Trophoblast cell (in vitro differentiated cells and primary cell): ENCODE results near the gene CACNA2D3.

Experiments used
- DNase-seq, 2 donors: peaks; one replicate each; pipeline ENCODE4 v3.0.0-alpha.2; 2016
- H2AFZ ChIP-seq: 2 replicates; pipeline ENCODE4 v1.6.1; 2013; ENCODE audit warnings: low read length, moderate library complexity, mild to moderate bottlenecking; ENCODE audit not compliant: insufficient read depth, poor library complexity
- H2AK5ac ChIP-seq: 2 replicates; pipeline ENCODE4 v1.6.1; 2013; ENCODE audit warnings: mild to moderate bottlenecking, low read length
- H2BK120ac ChIP-seq: 2 replicates; pipeline ENCODE4 v1.6.1; 2013; ENCODE audit warnings: low read length, mild to moderate bottlenecking, moderate library complexity; ENCODE audit not compliant: insufficient read depth, poor library complexity
- H2BK12ac ChIP-seq: 2 replicates; pipeline ENCODE4 v1.6.1; 2013; ENCODE audit warnings: mild to moderate bottlenecking, low read length, moderate library complexity
- H2BK5ac ChIP-seq: 2 replicates; pipeline ENCODE4 v1.6.1; 2013; ENCODE audit warnings: low read length, low read depth, moderate library complexity, mild to moderate bottlenecking; ENCODE audit not compliant: poor library complexity
- H3K14ac ChIP-seq: 2 replicates; pipeline ENCODE4 v1.6.1; 2013; ENCODE audit warnings: mild to moderate bottlenecking, low read length
- H3K18ac ChIP-seq: 2 replicates; pipeline ENCODE4 v1.6.1; 2013; ENCODE audit warnings: mild to moderate bottlenecking, low read length
- H3K23ac ChIP-seq: 2 replicates; pipeline ENCODE4 v1.6.1; 2013; ENCODE audit warnings: low read length
- H3K27ac ChIP-seq: 2 replicates; pipeline ENCODE4 v1.5.1; 2013; ENCODE audit warnings: low read depth, mild to moderate bottlenecking, inconsistent platforms, low read length, moderate library complexity
- H3K27me3 ChIP-seq: 2 replicates; pipeline ENCODE4 v1.6.1; 2013; ENCODE audit warnings: inconsistent platforms, mild to moderate bottlenecking, low read length, moderate library complexity; ENCODE audit not compliant: insufficient read depth
- H3K36me3 ChIP-seq, 2 experiments: 1 replicate in 1 of 2; 2 replicates in 1 of 2; pipeline ENCODE4 v1.6.1; 2013; ENCODE audit warnings: low read length in 2 of 2, mild to moderate bottlenecking in 2 of 2, moderate library complexity in 1 of 2; ENCODE audit not compliant: insufficient read depth in 2 of 2, control insufficient read depth in 1 of 2
- H3K4ac ChIP-seq: 2 replicates; pipeline ENCODE4 v1.6.1; 2013; ENCODE audit warnings: low read depth, mild to moderate bottlenecking, low read length, moderate library complexity
- H3K4me1 ChIP-seq, 2 experiments: 1 replicate in 1 of 2; 2 replicates in 1 of 2; pipeline ENCODE4 v1.6.1; 2013; ENCODE audit warnings: low read length in 2 of 2, mild to moderate bottlenecking in 2 of 2, moderate library complexity in 1 of 2; ENCODE audit not compliant: insufficient read depth in 2 of 2, control insufficient read depth in 1 of 2
- H3K4me2 ChIP-seq: 2 replicates; pipeline ENCODE4 v1.6.1; 2013; ENCODE audit warnings: inconsistent platforms, mild to moderate bottlenecking, low read length, moderate library complexity
- H3K4me3 ChIP-seq: 2 replicates; pipeline ENCODE4 v1.5.1; 2013; ENCODE audit warnings: mild to moderate bottlenecking, low read depth, low read length, inconsistent platforms
- H3K79me1 ChIP-seq: one replicate; pipeline ENCODE4 v1.6.1; 2013; ENCODE audit warnings: low read length
- H3K79me2 ChIP-seq: 2 replicates; pipeline ENCODE4 v1.6.1; 2013; ENCODE audit warnings: low read length, mild to moderate bottlenecking; ENCODE audit not compliant: control insufficient read depth, insufficient read depth, poor library complexity
- H3K9ac ChIP-seq: 2 replicates; pipeline ENCODE4 v1.6.1; 2013; ENCODE audit warnings: mild to moderate bottlenecking, low read length
- H3K9me3 ChIP-seq: 2 replicates; pipeline ENCODE4 v1.6.1; 2013; ENCODE audit warnings: low read depth, mild to moderate bottlenecking, control low read depth, inconsistent platforms, low read length; ENCODE audit not compliant: insufficient read depth
- H4K12ac ChIP-seq: 2 replicates; pipeline ENCODE4 v1.6.1; 2013; ENCODE audit warnings: low read depth, mild to moderate bottlenecking, low read length, moderate library complexity
- H4K8ac ChIP-seq: 2 replicates; pipeline ENCODE4 v1.6.1; 2013; ENCODE audit warnings: low read depth, mild to moderate bottlenecking, low read length, moderate library complexity
- H4K91ac ChIP-seq: one replicate; pipeline ENCODE4 v1.6.1; 2013; ENCODE audit warnings: low read depth, mild to moderate bottlenecking, low read length, moderate library complexity
- WGBS: extraction: QIAGEN DNeasy Blood & Tissue Kit; methylation state at CpG from one replicate; pipeline ENCODE4 v1.1.7; 2013; ENCODE audit warnings: missing lambda C conversion rate; ENCODE audit not compliant: insufficient read length, insufficient coverage; ENCODE audit errors: extremely low coverage; 5-methylcytosine and 5-hydroxymethylcytosine counted together

Gene CACNA2D3

GRCh38 chr3:54376142-54376807 is 253.9 kb downstream of the CACNA2D3 start:
- Histone ChIP-seq H3K4me3 (no peak overlapping the region), H3K9ac (no peak overlapping the region), H4K91ac (no peak overlapping the region), H3K14ac (no peak overlapping the region), H2BK120ac (no peak overlapping the region), H4K12ac (no peak overlapping the region), H3K79me1 (no peaks in the 10 kb centered on the region), H2BK5ac (no peak overlapping the region), H3K4me2 (no peak overlapping the region), H3K36me3 (no peaks in the 10 kb centered on the region), H3K27ac (no peak overlapping the region), H2AK5ac (no peak overlapping the region), H2AFZ (no peak overlapping the region), H3K4me1 (no peaks in the 10 kb centered on the region), H4K8ac (no peak overlapping the region), H2BK12ac (no peak overlapping the region), H3K27me3 (no peaks in the 10 kb centered on the region), H3K79me2 (no peaks in the 10 kb centered on the region), H3K9me3 (no peaks in the 10 kb centered on the region), H3K18ac (no peak overlapping the region), H3K4ac (no peak overlapping the region), H3K23ac (no peak overlapping the region)
- WGBS = no CpG with 5 or more reads among the region's 6 CpGs
- DNase-seq = no peak

- H2BK120ac ChIP-seq = no peak overlapping the region
- no peak overlapping the region for H2BK5ac ChIP-seq
- no peak overlapping the region for H3K27ac ChIP-seq
- H2AK5ac ChIP-seq = no peak overlapping the region
- no peak overlapping the region for H4K12ac ChIP-seq
- H3K9me3 ChIP-seq = no peaks in the 10 kb centered on the region
- H3K79me1 ChIP-seq = no peaks in the 10 kb centered on the region
- no peaks in the 10 kb centered on the region for H3K27me3 ChIP-seq
- H3K4me3 ChIP-seq = no peak overlapping the region
- H3K36me3 ChIP-seq = no peaks in the 10 kb centered on the region
- no peak for DNase-seq
- no peak overlapping the region for H3K4ac ChIP-seq
- H3K23ac ChIP-seq = no peak overlapping the region
- no peak overlapping the region for H3K4me2 ChIP-seq
- WGBS = no CpG with 5 or more reads among the region's 4 CpGs
- H4K91ac ChIP-seq = no peak overlapping the region
- H3K79me2 ChIP-seq = no peaks in the 10 kb centered on the region
- no peak overlapping the region for H3K18ac ChIP-seq
- no peak overlapping the region for H2AFZ ChIP-seq
- no peaks in the 10 kb centered on the region for H3K4me1 ChIP-seq
- no peak overlapping the region for H2BK12ac ChIP-seq
- H3K14ac ChIP-seq = no peak overlapping the region
- no peak overlapping the region for H3K9ac ChIP-seq
- H4K8ac ChIP-seq = no peak overlapping the region
Measured at GRCh38 chr3:54376939-54377578, 254.7 kb downstream of the CACNA2D3 start.

- Histone ChIP-seq H3K27ac (no peak overlapping the region), H2BK12ac (no peak overlapping the region), H4K12ac (no peak overlapping the region), H2AFZ (no peak overlapping the region), H3K9ac (no peak overlapping the region), H3K14ac (no peak overlapping the region), H3K4me3 (no peak overlapping the region), H3K79me2 (no peaks in the 10 kb centered on the region), H3K27me3 (no peaks in the 10 kb centered on the region), H2BK5ac (no peak overlapping the region), H3K36me3 (no peaks in the 10 kb centered on the region), H3K4ac (no peak overlapping the region), H4K91ac (no peak overlapping the region), H3K18ac (no peak overlapping the region), H2AK5ac (no peak overlapping the region), H3K79me1 (no peaks in the 10 kb centered on the region), H4K8ac (no peak overlapping the region), H3K23ac (no peak overlapping the region), H3K9me3 (no peaks in the 10 kb centered on the region), H3K4me2 (no peak overlapping the region), H2BK120ac (no peak overlapping the region), H3K4me1 (no peaks in the 10 kb centered on the region)
- no peak for DNase-seq
- WGBS = no CpG with 5 or more reads among the region's 5 CpGs
Measured at GRCh38 chr3:54378184-54378583, 255.8 kb downstream of the CACNA2D3 start.

- no peaks in the 10 kb centered on the region for H3K4me1 ChIP-seq
- H2BK120ac ChIP-seq = no peak overlapping the region
- H3K27ac ChIP-seq = no peak overlapping the region
- H3K14ac ChIP-seq = no peak overlapping the region
- H4K91ac ChIP-seq = no peak overlapping the region
- no peak overlapping the region for H3K23ac ChIP-seq
- H2BK5ac ChIP-seq = no peak overlapping the region
- H3K4me3 ChIP-seq = no peak overlapping the region
- no CpG with 5 or more reads among the region's 1 CpG for WGBS
- no peak overlapping the region for H4K8ac ChIP-seq
- no peaks in the 10 kb centered on the region for H3K79me1 ChIP-seq
- H2AFZ ChIP-seq = no peak overlapping the region
- H3K18ac ChIP-seq = no peak overlapping the region
- H4K12ac ChIP-seq = no peak overlapping the region
- H3K79me2 ChIP-seq = no peaks in the 10 kb centered on the region
- H2BK12ac ChIP-seq = no peak overlapping the region
- no peak overlapping the region for H3K9ac ChIP-seq
- no peaks in the 10 kb centered on the region for H3K36me3 ChIP-seq
- DNase-seq = no peak
- no peak overlapping the region for H3K4me2 ChIP-seq
- H3K9me3 ChIP-seq = no peaks in the 10 kb centered on the region
- H3K4ac ChIP-seq = no peak overlapping the region
- no peaks in the 10 kb centered on the region for H3K27me3 ChIP-seq
- H2AK5ac ChIP-seq = no peak overlapping the region
Measured at GRCh38 chr3:54384279-54384678, 261.9 kb downstream of the CACNA2D3 start.
